IMR-90 (cell line): ENCODE data around the gene OR51M1. TPM values are rescaled to one million over a fixed set of nuclear protein-coding genes. Genes with fewer than 3 reads are reported as not detected.
"Not testable (repeated sequence)": the region's sequence is repeated elsewhere in the genome, so short reads cannot be mapped to it uniquely, and the experiment has no call there.

Experiments
- ATAC-seq: fragments of 200-7000 bp; cut with Tn5 transposase; 2 replicates; pipeline ENCODE4 v1.9.1; 2020; ENCODE audit warnings: low read depth, mild to moderate bottlenecking, moderate library complexity
- BruUV-seq: library from RNA; stranded (reverse); fragments of 400-500 nt; replicated peaks from 2 replicates; lab custom pipeline; 2021; lab: Mats Ljungman, UMichigan
- CTCF ChIA-PET: fragments of 300-600 bp; formaldehyde crosslinking; extraction: SDS; loops from one replicate; lab custom pipeline; 2021; ENCODE audit warnings: antibody characterized with exemption; lab: Yijun Ruan, JAX
- POLR2A ChIA-PET: fragments of 300-600 bp; sonication (Branson Sonifier 250); formaldehyde crosslinking; loops from one replicate; lab custom pipeline; 2022; ENCODE audit warnings: antibody characterized with exemption; ENCODE audit not compliant: unreplicated experiment; lab: Charles Lee
- DNase-seq: peaks from one replicate; pipeline ENCODE4 v3.0.0; 2013
- H2AFZ ChIP-seq: replicated peaks from 2 replicates; pipeline ENCODE3; 2013; ENCODE audit warnings: low read length, mild to moderate bottlenecking; ENCODE audit not compliant: poor library complexity
- H2AK5ac ChIP-seq: 2 replicates; pipeline ENCODE4 v1.6.1; 2013; ENCODE audit warnings: low read depth, low read length, inconsistent platforms
- H2AK9ac ChIP-seq: replicated peaks from 2 replicates; pipeline ENCODE3; 2013; ENCODE audit warnings: mild to moderate bottlenecking, low read depth, low read length, moderate library complexity; ENCODE audit not compliant: poor library complexity
- H2BK120ac ChIP-seq: 2 replicates; pipeline ENCODE4 v1.6.1; 2013; ENCODE audit warnings: low read depth, low read length, inconsistent platforms
- H2BK15ac ChIP-seq: 3 replicates; pipeline ENCODE4 v1.6.1; 2013; ENCODE audit warnings: low read depth, low read length, inconsistent platforms
- H2BK20ac ChIP-seq: 2 replicates; pipeline ENCODE4 v1.6.1; 2013; ENCODE audit warnings: low read depth, mild to moderate bottlenecking, inconsistent platforms, low read length, moderate library complexity
- H2BK5ac ChIP-seq: 2 replicates; pipeline ENCODE4 v1.6.1; 2013; ENCODE audit warnings: mild to moderate bottlenecking, low read depth, low read length, inconsistent platforms; ENCODE audit not compliant: poor library complexity, severe bottlenecking
- H3K14ac ChIP-seq: replicated peaks from 2 replicates; pipeline ENCODE4 v1.6.1; 2013; ENCODE audit warnings: low read depth, low read length, inconsistent platforms
- H3K18ac ChIP-seq: 2 replicates; pipeline ENCODE4 v1.6.1; 2013; ENCODE audit warnings: low read depth, low read length, control low read depth
- H3K23ac ChIP-seq: 2 replicates; pipeline ENCODE4 v1.6.1; 2013; ENCODE audit warnings: low read depth, low read length, inconsistent platforms
- H3K27ac ChIP-seq: 2 replicates; pipeline ENCODE4 v1.5.1; 2013; ENCODE audit warnings: mild to moderate bottlenecking, control low read depth, low read length; ENCODE audit not compliant: insufficient read depth
- H3K27me3 ChIP-seq: 2 replicates; pipeline ENCODE4 v1.6.1; 2013; ENCODE audit warnings: low read length; ENCODE audit not compliant: control insufficient read depth, insufficient read depth
- H3K36me3 ChIP-seq: 2 replicates; pipeline ENCODE4 v1.6.1; 2013; ENCODE audit warnings: low read length, mixed read lengths; ENCODE audit not compliant: control insufficient read depth, insufficient read depth
- H3K4ac ChIP-seq: 2 replicates; pipeline ENCODE4 v1.6.1; 2013; ENCODE audit warnings: low read depth, low read length, inconsistent platforms
- H3K4me1 ChIP-seq: 2 replicates; pipeline ENCODE4 v1.6.1; 2013; ENCODE audit warnings: low read length, mixed read lengths; ENCODE audit not compliant: control insufficient read depth, insufficient read depth
- H3K4me2 ChIP-seq: 2 replicates; pipeline ENCODE4 v1.6.1; 2013; ENCODE audit warnings: low read depth, mild to moderate bottlenecking, control low read depth, low read length, moderate library complexity
- H3K4me3 ChIP-seq: 2 replicates; pipeline ENCODE4 v1.5.1; 2013; ENCODE audit warnings: low read depth, mild to moderate bottlenecking, control low read depth, low read length, moderate library complexity; ENCODE audit not compliant: insufficient read depth
- H3K56ac ChIP-seq: 2 replicates; pipeline ENCODE4 v1.6.1; 2013; ENCODE audit warnings: low read length, inconsistent platforms; ENCODE audit not compliant: insufficient read depth; ENCODE audit errors: extremely low read depth
- H3K79me1 ChIP-seq, 2 experiments: 2 replicates each; pipeline ENCODE4 v1.6.1; 2013; ENCODE audit warnings: low read length in 2 of 2, inconsistent platforms in 1 of 2, low read depth in 1 of 2
- H3K9ac ChIP-seq: 2 replicates; pipeline ENCODE4 v1.6.1; 2013; ENCODE audit warnings: low read depth, low read length, control low read depth
- H3K9me1 ChIP-seq: 2 replicates; pipeline ENCODE4 v1.6.1; 2013; ENCODE audit warnings: low read length, inconsistent platforms; ENCODE audit not compliant: insufficient read depth
- H3K9me3 ChIP-seq: 2 replicates; pipeline ENCODE4 v1.6.1; 2013; ENCODE audit warnings: low read length; ENCODE audit not compliant: control insufficient read depth, insufficient read depth
- H4K20me1 ChIP-seq: 2 replicates; pipeline ENCODE4 v1.6.1; 2013; ENCODE audit warnings: low read length, inconsistent platforms; ENCODE audit not compliant: insufficient read depth
- H4K5ac ChIP-seq: 2 replicates; pipeline ENCODE4 v1.6.1; 2013; ENCODE audit warnings: mild to moderate bottlenecking, low read depth, low read length, control low read depth
- H4K8ac ChIP-seq, 2 experiments: 2 replicates each; pipeline ENCODE4 v1.6.1; 2013; ENCODE audit warnings: low read depth in 2 of 2, low read length in 2 of 2, control low read depth in 1 of 2, inconsistent platforms in 1 of 2
- H4K91ac ChIP-seq: 2 replicates; pipeline ENCODE4 v1.6.1; 2013; ENCODE audit warnings: low read depth, low read length, inconsistent platforms; ENCODE audit not compliant: insufficient read depth
- CEBPB ChIP-seq: IDR thresholded peaks from 2 replicates; pipeline ENCODE4 v1.6.1; 2012; ENCODE audit warnings: low read depth, low read length, improper control_type of control experiment
- FOS ChIP-seq: fragments of 150-350 bp; IDR thresholded peaks from 2 replicates; pipeline ENCODE4 v1.6.1; 2016; ENCODE audit warnings: low read depth, low read length
- WGBS, 2 experiments: methylation state at CpG; one replicate each; pipeline versions ENCODE4 v1.1.5 to v1.1.7; 2013; ENCODE audit warnings: missing lambda C conversion rate in 2 of 2; ENCODE audit not compliant: insufficient read length in 1 of 2; ENCODE audit errors: extremely low coverage in 2 of 2; 5-methylcytosine and 5-hydroxymethylcytosine counted together
- dilution Hi-C: fragments of 300-500 bp; cut with HindIII; formaldehyde crosslinking; loops from one replicate; pipeline ENCODE4 v1.14.3; 2018; ENCODE audit warnings: low sequenced_read_pairs; ENCODE audit not compliant: unreplicated experiment
- in situ Hi-C: fragments of 300-500 bp; cut with MboI; formaldehyde crosslinking; loops from 3 replicates; pipeline ENCODE4 v1.14.3; 2019; ENCODE audit warnings: low sequenced_read_pairs, inconsistent platforms, mixed read lengths
- intact Hi-C: fragments of 100-400 bp; cut with micrococcal nuclease; formaldehyde crosslinking; loops from 2 replicates; pipeline ENCODE4 v1.10.0; 2022
- polyA plus RNA-seq, 3 experiments: library from polyadenylated mRNA; depleted of rRNA; stranded (reverse); fragments of >200 nt; gene quantifications; 2 replicates each; pipeline ENCODE4 v1.2.3, GENCODE V29; 2012; ENCODE audit warnings: low replicate concordance in 1 of 3
- total RNA-seq: library from RNA; depleted of rRNA; stranded (reverse); fragments of >200 nt; gene quantifications from 2 replicates; pipeline ENCODE4 v1.2.3, GENCODE V29; 2012

OR51M1 gene
- total and polyA plus RNA-seq, 2 of the 4 experiments (the other 2 are of a cell fraction) = 0.54 to 0.87 TPM

- Histone ChIP-seq H4K8ac (peak overlapping the region; percentile 72 to 98), H4K91ac (peak overlapping the region; percentile 97), H2AFZ (no peak overlapping the region), H3K23ac (peak overlapping the region; percentile 70; the same call in 1 of the 2 replicates), H3K9me3 (no peaks in the 10 kb centered on the region), H3K79me1 (no peaks in the 10 kb centered on the region), H3K4me3 (no peak overlapping the region), H2BK120ac (peak overlapping the region; percentile 97), H2BK20ac (peak overlapping the region; percentile 95), H3K14ac (peak overlapping the region; percentile 88), H3K4me2 (no peak overlapping the region), H3K9me1 (peaks cover 2% of the 10 kb centered on the region; the same call in 1 of the 2 replicates), H3K56ac (peak overlapping the region; percentile 8), H2BK15ac (peak overlapping the region; percentile 61; the same call in 1 of the 3 replicates), H3K9ac (no peak overlapping the region), H3K27me3 (no peaks in the 10 kb centered on the region), H4K20me1 (no peaks in the 10 kb centered on the region), H2BK5ac (peak overlapping the region; percentile 95), H3K4me1 (peaks cover 14% of the 10 kb centered on the region), H4K5ac (peak overlapping the region; percentile 95; the same call in 1 of the 2 replicates), H2AK9ac (no peak overlapping the region), H3K4ac (peak overlapping the region; percentile 91; the same call in 1 of the 2 replicates), H3K27ac (no peak overlapping the region), H2AK5ac (peak overlapping the region; percentile 46), H3K36me3 (no peaks in the 10 kb centered on the region), H3K18ac (peak overlapping the region; percentile 99; the same call in 1 of the 2 replicates)
- ChIA-PET CTCF (interaction anchor here (0.7 to 1.1 kb wide), 2 partner anchors 13 to 37 kb away, joined by 3 read pairs; no protein-coding TSS in a partner anchor), POLR2A (no interaction called here)
- dilution Hi-C loops = no loop called here
- TF ChIP-seq CEBPB (no peak), FOS (0 out of 2 replicates have a peak, but pooled peaks have one; percentile 35)
- in situ Hi-C loops = no loop called here
- BruUV-seq = no TSS peak
- DNase-seq = peak; percentile 76
- no peak for ATAC-seq
- intact Hi-C loops = no loop called here
Measured at GRCh38 chr11:5336331-5336730, 47.3 kb upstream of the OR51M1 start.

- POLR2A ChIA-PET, H4K8ac ChIP-seq, H3K9ac ChIP-seq: not testable (repeated sequence)
Measured at GRCh38 chr11:5337253-5337652, 46.4 kb upstream of the OR51M1 start.

More at GRCh38 chr11:5337253-5337652, 46.4 kb upstream of the OR51M1 start:
- Histone ChIP-seq H4K5ac (peak overlapping the region; percentile 45; the same call in 1 of the 2 replicates), H2BK120ac (0 out of 2 replicates have a peak overlapping the region, but pooled peaks have one; percentile 93), H3K18ac (peak overlapping the region; percentile 94; the same call in 1 of the 2 replicates), H2BK5ac (peak overlapping the region; percentile 95), H3K4me1 (peaks cover 14% of the 10 kb centered on the region), H2BK20ac (0 out of 2 replicates have a peak overlapping the region, but pooled peaks have one; percentile 48)
- no CpG with 5 or more reads among the region's 1 CpG for WGBS, 2 experiments
- H2AFZ ChIP-seq, dilution Hi-C loops, H3K36me3 ChIP-seq, H4K20me1 ChIP-seq, H3K56ac ChIP-seq, H3K4ac ChIP-seq, H3K23ac ChIP-seq, H3K27me3 ChIP-seq, DNase-seq, H3K14ac ChIP-seq, H2AK5ac ChIP-seq, CTCF ChIA-PET, H3K9me1 ChIP-seq, H3K4me2 ChIP-seq, intact Hi-C loops, H3K79me1 ChIP-seq, H3K27ac ChIP-seq, H4K91ac ChIP-seq, H2AK9ac ChIP-seq, H3K9me3 ChIP-seq, H2BK15ac ChIP-seq, H3K4me3 ChIP-seq, ATAC-seq, in situ Hi-C loops, BruUV-seq: not testable (repeated sequence)
